Activated naive CD8-positive, alpha-beta T cell (primary cell): ENCODE results near the gene DMRTB1.

Source experiments
- H3K27ac Mint-ChIP-seq: one replicate; pipeline ENCODE4 v1.8.0; 2021; ENCODE audit warnings: mixed read lengths
- H3K27me3 Mint-ChIP-seq: one replicate; pipeline ENCODE4 v1.8.0; 2021; ENCODE audit warnings: mixed read lengths
- H3K36me3 Mint-ChIP-seq: one replicate; pipeline ENCODE4 v1.8.0; 2021; ENCODE audit warnings: mixed read lengths
- H3K4me1 Mint-ChIP-seq: one replicate; pipeline ENCODE4 v1.8.0; 2021; ENCODE audit warnings: low read depth, mixed read lengths
- H3K4me3 Mint-ChIP-seq: one replicate; pipeline ENCODE4 v1.8.0; 2021; ENCODE audit warnings: mild to moderate bottlenecking, mixed read lengths
- H3K9me3 Mint-ChIP-seq: one replicate; pipeline ENCODE4 v1.8.0; 2021; ENCODE audit warnings: low read depth, mixed read lengths

Gene DMRTB1

GRCh38 chr1:53504901-53505300 is 45.7 kb downstream of the DMRTB1 start:
- no peaks in the 10 kb centered on the region for H3K4me1 Mint-ChIP-seq
- H3K27me3 Mint-ChIP-seq, result no peaks in the 10 kb centered on the region
- no peak overlapping the region for H3K27ac Mint-ChIP-seq
- no peaks in the 10 kb centered on the region for H3K36me3 Mint-ChIP-seq
- no peaks in the 10 kb centered on the region for H3K9me3 Mint-ChIP-seq
- no peak overlapping the region for H3K4me3 Mint-ChIP-seq

- Mint-ChIP-seq H3K9me3 (no peaks in the 10 kb centered on the region), H3K27me3 (no peaks in the 10 kb centered on the region), H3K4me1 (no peaks in the 10 kb centered on the region), H3K36me3 (no peaks in the 10 kb centered on the region), H3K27ac (no peak overlapping the region), H3K4me3 (no peak overlapping the region)
Observed at GRCh38 chr1:53505401-53505800, 46.2 kb downstream of the DMRTB1 start.

GRCh38 chr1:53505891-53506290 is 46.7 kb downstream of the DMRTB1 start:
- Mint-ChIP-seq H3K9me3 (no peaks in the 10 kb centered on the region), H3K27me3 (no peaks in the 10 kb centered on the region), H3K4me1 (no peaks in the 10 kb centered on the region), H3K4me3 (no peak overlapping the region), H3K36me3 (no peaks in the 10 kb centered on the region), H3K27ac (no peak overlapping the region)

GRCh38 chr1:53506355-53507050 is 47.3 kb downstream of the DMRTB1 start:
- Mint-ChIP-seq H3K36me3 (no peaks in the 10 kb centered on the region), H3K4me3 (no peak overlapping the region), H3K27me3 (no peaks in the 10 kb centered on the region), H3K4me1 (no peaks in the 10 kb centered on the region), H3K27ac (no peak overlapping the region), H3K9me3 (no peaks in the 10 kb centered on the region)

- no peaks in the 10 kb centered on the region for H3K4me1 Mint-ChIP-seq
- no peaks in the 10 kb centered on the region for H3K27me3 Mint-ChIP-seq
- no peaks in the 10 kb centered on the region for H3K9me3 Mint-ChIP-seq
- H3K36me3 Mint-ChIP-seq, result no peaks in the 10 kb centered on the region
- H3K27ac Mint-ChIP-seq, result no peak overlapping the region
- no peak overlapping the region for H3K4me3 Mint-ChIP-seq
Observed at GRCh38 chr1:53507116-53507820, 48.1 kb downstream of the DMRTB1 start.

- no peaks in the 10 kb centered on the region for H3K9me3 Mint-ChIP-seq
- no peaks in the 10 kb centered on the region for H3K4me1 Mint-ChIP-seq
- H3K27me3 Mint-ChIP-seq, result no peaks in the 10 kb centered on the region
- no peak overlapping the region for H3K4me3 Mint-ChIP-seq
- no peaks in the 10 kb centered on the region for H3K36me3 Mint-ChIP-seq
- H3K27ac Mint-ChIP-seq, result no peak overlapping the region
Observed at GRCh38 chr1:53508056-53508990, 49.1 kb downstream of the DMRTB1 start.

GRCh38 chr1:53508991-53509666 is 49.9 kb downstream of the DMRTB1 start:
- no peaks in the 10 kb centered on the region for H3K36me3 Mint-ChIP-seq
- H3K27ac Mint-ChIP-seq, result no peak overlapping the region
- H3K27me3 Mint-ChIP-seq, result no peaks in the 10 kb centered on the region
- H3K4me3 Mint-ChIP-seq, result no peak overlapping the region
- H3K4me1 Mint-ChIP-seq, result no peaks in the 10 kb centered on the region
- H3K9me3 Mint-ChIP-seq, result no peaks in the 10 kb centered on the region

- Mint-ChIP-seq H3K27ac (no peak overlapping the region), H3K27me3 (no peaks in the 10 kb centered on the region), H3K9me3 (no peaks in the 10 kb centered on the region), H3K4me3 (no peak overlapping the region), H3K4me1 (no peaks in the 10 kb centered on the region), H3K36me3 (no peaks in the 10 kb centered on the region)
Observed at GRCh38 chr1:53509775-53510174, 50.6 kb downstream of the DMRTB1 start.

GRCh38 chr1:53510215-53510614 is 51.0 kb downstream of the DMRTB1 start:
- H3K4me1 Mint-ChIP-seq, result no peaks in the 10 kb centered on the region
- no peaks in the 10 kb centered on the region for H3K27me3 Mint-ChIP-seq
- H3K4me3 Mint-ChIP-seq, result no peak overlapping the region

GRCh38 chr1:53511323-53511932 is 52.2 kb downstream of the DMRTB1 start:
- no peaks in the 10 kb centered on the region for H3K9me3 Mint-ChIP-seq
- H3K27ac Mint-ChIP-seq, result no peak overlapping the region
- H3K4me1 Mint-ChIP-seq, result no peaks in the 10 kb centered on the region
- no peak overlapping the region for H3K4me3 Mint-ChIP-seq
- no peaks in the 10 kb centered on the region for H3K27me3 Mint-ChIP-seq
- H3K36me3 Mint-ChIP-seq, result no peaks in the 10 kb centered on the region

More at GRCh38 chr1:53510215-53510614, 51.0 kb downstream of the DMRTB1 start:
- Mint-ChIP-seq H3K36me3 (no peaks in the 10 kb centered on the region), H3K27ac (no peak overlapping the region), H3K9me3 (no peaks in the 10 kb centered on the region)

- no peaks in the 10 kb centered on the region for H3K27me3 Mint-ChIP-seq
- H3K4me3 Mint-ChIP-seq, result no peak overlapping the region
- H3K9me3 Mint-ChIP-seq, result no peaks in the 10 kb centered on the region
- no peaks in the 10 kb centered on the region for H3K36me3 Mint-ChIP-seq
- H3K4me1 Mint-ChIP-seq, result no peaks in the 10 kb centered on the region
- no peak overlapping the region for H3K27ac Mint-ChIP-seq
Observed at GRCh38 chr1:53511933-53512806, 53.0 kb downstream of the DMRTB1 start.

- no peaks in the 10 kb centered on the region for H3K27me3 Mint-ChIP-seq
- H3K4me3 Mint-ChIP-seq, result no peak overlapping the region
- no peaks in the 10 kb centered on the region for H3K9me3 Mint-ChIP-seq
- H3K36me3 Mint-ChIP-seq, result no peaks in the 10 kb centered on the region
- H3K4me1 Mint-ChIP-seq, result no peaks in the 10 kb centered on the region
- H3K27ac Mint-ChIP-seq, result no peak overlapping the region
Observed at GRCh38 chr1:53512807-53513755, 53.9 kb downstream of the DMRTB1 start.

GRCh38 chr1:53513846-53514245 is 54.6 kb downstream of the DMRTB1 start:
- H3K36me3 Mint-ChIP-seq, result no peaks in the 10 kb centered on the region
- H3K4me3 Mint-ChIP-seq, result no peak overlapping the region
- H3K27me3 Mint-ChIP-seq, result no peaks in the 10 kb centered on the region
- H3K4me1 Mint-ChIP-seq, result no peaks in the 10 kb centered on the region
- H3K9me3 Mint-ChIP-seq, result no peaks in the 10 kb centered on the region
- H3K27ac Mint-ChIP-seq, result no peak overlapping the region
